Brain microvascular endothelial cell (primary cell): ENCODE measurements around the gene ATP2B2.
A peak's percentile ranks its signal among the peaks of the same experiment; 100 is the strongest.

Experiments
- DNase-seq: peaks from one replicate; pipeline ENCODE4 v3.0.0-alpha.2; 2020
- H3K27ac ChIP-seq: fragments of 250-450 bp; sonication (Bioruptor Pico); 2 replicates; pipeline ENCODE4 v1.5.1; 2020; ENCODE audit warnings: mild to moderate bottlenecking, moderate library complexity
- H3K27me3 ChIP-seq: fragments of 250-450 bp; sonication (Bioruptor Pico); replicated peaks from 2 replicates; pipeline ENCODE4 v1.5.1; 2020; ENCODE audit warnings: mild to moderate bottlenecking
- H3K36me3 ChIP-seq: fragments of 250-450 bp; sonication (Bioruptor Pico); replicated peaks from 2 replicates; pipeline ENCODE4 v1.5.1; 2020; ENCODE audit warnings: mild to moderate bottlenecking
- H3K4me3 ChIP-seq: 2 replicates; pipeline ENCODE4 v1.5.1; 2011; ENCODE audit warnings: low read depth, mild to moderate bottlenecking, control low read depth, low read length, moderate library complexity
- in situ Hi-C: cut with HindIII; loops from 2 replicates; pipeline ENCODE4 v1.10.0; 2017; ENCODE audit warnings: low sequenced_read_pairs, low pct_ligation_motif_present
- TF ChIP-seq, protein P1 (sequence below): IDR thresholded peaks from 2 replicates; pipeline ENCODE4 v1.5.1; 2011; ENCODE audit warnings: low read depth, mild to moderate bottlenecking, moderate library complexity, low read length, control low read depth, inconsistent platforms; ENCODE audit errors: missing control alignments

Gene ATP2B2

DNA sequence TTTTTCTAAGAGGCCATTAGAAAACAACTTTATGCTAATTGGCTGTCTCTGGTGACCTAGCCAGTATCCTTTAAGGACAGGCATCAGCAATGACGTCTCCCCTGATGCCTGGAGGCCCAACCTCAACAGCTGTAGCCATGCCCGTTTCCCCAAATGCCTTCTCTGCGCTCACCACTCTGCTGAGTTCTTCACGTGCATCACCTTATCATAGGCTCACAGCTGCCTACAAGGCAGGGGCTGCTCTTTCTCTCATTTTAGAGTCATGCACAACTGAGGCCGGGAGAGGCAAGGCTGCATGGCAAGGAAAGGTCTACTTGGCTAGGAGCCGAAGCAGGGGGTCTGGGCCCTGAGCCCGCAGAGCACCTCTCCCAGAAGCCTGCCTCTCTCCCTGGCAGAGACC lies 140.6 kb downstream of the ATP2B2 start:
- H3K4me3 ChIP-seq: no peak overlapping the region
- H3K36me3 ChIP-seq: no peaks in the 10 kb centered on the region
- H3K27me3 ChIP-seq: no peaks in the 10 kb centered on the region
- TF ChIP-seq, protein P1, sequence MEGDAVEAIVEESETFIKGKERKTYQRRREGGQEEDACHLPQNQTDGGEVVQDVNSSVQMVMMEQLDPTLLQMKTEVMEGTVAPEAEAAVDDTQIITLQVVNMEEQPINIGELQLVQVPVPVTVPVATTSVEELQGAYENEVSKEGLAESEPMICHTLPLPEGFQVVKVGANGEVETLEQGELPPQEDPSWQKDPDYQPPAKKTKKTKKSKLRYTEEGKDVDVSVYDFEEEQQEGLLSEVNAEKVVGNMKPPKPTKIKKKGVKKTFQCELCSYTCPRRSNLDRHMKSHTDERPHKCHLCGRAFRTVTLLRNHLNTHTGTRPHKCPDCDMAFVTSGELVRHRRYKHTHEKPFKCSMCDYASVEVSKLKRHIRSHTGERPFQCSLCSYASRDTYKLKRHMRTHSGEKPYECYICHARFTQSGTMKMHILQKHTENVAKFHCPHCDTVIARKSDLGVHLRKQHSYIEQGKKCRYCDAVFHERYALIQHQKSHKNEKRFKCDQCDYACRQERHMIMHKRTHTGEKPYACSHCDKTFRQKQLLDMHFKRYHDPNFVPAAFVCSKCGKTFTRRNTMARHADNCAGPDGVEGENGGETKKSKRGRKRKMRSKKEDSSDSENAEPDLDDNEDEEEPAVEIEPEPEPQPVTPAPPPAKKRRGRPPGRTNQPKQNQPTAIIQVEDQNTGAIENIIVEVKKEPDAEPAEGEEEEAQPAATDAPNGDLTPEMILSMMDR: no peak
- in situ Hi-C loops: no loop called here
- no peak for DNase-seq
- no peak overlapping the region for H3K27ac ChIP-seq

DNA sequence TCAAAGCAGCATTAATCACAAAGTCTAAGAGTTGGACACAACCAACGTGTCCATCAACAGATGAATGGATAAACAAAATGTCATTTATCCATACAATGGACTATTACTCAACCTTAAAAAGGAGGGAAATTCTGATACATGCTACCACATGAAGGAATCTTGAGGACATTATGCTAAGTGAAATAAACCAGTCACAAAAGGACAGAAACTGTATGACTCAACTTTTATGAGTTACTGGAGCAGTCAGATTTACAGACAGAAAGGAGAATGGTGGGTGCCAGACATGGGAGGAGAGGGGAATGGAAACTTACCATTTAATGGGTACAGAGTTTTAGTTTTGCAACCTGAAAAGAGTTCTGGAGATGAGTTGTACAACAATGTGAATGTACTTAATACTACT lies 141.5 kb downstream of the ATP2B2 start:
- DNase-seq: no peak
- Histone ChIP-seq H3K4me3 (no peak overlapping the region), H3K27ac (no peak overlapping the region), H3K27me3 (no peaks in the 10 kb centered on the region), H3K36me3 (no peaks in the 10 kb centered on the region)
- TF ChIP-seq, protein P1: no peak
- in situ Hi-C loops: no loop called here

DNA sequence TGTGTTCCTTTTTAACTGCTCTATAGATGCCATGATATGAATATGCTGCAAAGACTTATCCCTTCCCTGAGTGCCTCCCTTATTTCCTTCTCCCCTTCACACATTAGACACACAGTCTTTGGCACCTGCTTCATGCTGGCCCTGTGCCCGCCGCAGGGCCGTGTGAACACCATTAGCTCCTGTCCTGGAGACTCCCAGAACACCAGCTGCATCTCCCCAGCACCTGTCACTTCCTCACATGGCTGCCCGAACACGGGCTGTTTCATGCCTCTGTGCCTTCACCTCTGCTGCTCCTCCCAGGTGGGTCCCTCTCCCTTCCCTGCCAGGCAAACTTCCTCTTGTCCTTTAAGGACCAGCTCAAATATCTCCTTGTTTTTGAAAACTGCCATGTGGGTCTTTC lies 144.0 kb downstream of the ATP2B2 start:
- DNase-seq: no peak
- in situ Hi-C loops: no loop called here
- TF ChIP-seq, protein P1: no peak
- H3K27me3 ChIP-seq: no peaks in the 10 kb centered on the region
- H3K4me3 ChIP-seq: no peak overlapping the region
- H3K36me3 ChIP-seq: no peaks in the 10 kb centered on the region
- no peak overlapping the region for H3K27ac ChIP-seq

DNA sequence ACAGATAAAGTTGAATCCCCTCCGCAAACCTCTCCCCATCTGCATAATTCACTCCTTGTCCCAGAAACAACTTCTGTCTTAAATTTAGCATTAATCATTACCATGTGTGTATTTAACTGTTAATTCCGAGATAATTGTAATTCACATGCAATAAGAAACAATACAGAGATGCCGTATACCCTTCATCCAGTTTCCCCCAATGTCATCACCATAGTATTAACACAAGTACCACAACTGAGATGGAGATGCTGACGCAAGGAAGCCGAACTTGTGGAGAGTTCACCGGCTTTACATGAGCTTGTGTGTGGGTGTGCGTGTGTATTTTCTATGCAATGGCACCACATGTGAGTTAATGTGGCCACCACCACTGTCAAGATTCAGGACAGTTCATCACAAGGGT lies 144.9 kb downstream of the ATP2B2 start:
- TF ChIP-seq, protein P1: no peak
- no peak for DNase-seq
- no peak overlapping the region for H3K4me3 ChIP-seq
- in situ Hi-C loops: no loop called here
- H3K36me3 ChIP-seq: no peaks in the 10 kb centered on the region
- no peaks in the 10 kb centered on the region for H3K27me3 ChIP-seq
- H3K27ac ChIP-seq: no peak overlapping the region

DNA sequence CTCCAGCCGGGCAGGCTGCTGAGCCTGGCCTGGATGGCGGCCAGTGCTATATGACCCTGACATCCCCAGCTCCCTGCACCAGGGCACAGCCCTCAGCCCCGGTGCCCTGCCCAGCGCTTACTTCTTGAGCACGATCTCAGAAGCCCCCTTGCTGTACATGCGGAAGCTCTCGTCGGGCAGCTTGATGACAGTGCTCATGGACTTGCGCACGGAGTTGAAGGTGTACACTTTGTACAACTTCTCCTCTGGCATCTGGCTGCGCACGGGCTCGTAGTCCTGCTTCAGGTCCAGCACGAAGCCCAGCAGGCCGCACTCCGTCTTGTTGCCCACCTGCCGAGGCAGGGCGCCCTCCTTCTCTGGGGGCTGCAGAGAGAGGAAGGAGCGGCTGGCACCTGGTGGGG lies 145.6 kb downstream of the ATP2B2 start:
- no peak overlapping the region for H3K27ac ChIP-seq
- in situ Hi-C loops: no loop called here
- no peak for DNase-seq
- TF ChIP-seq, protein P1: no peak
- H3K27me3 ChIP-seq: no peaks in the 10 kb centered on the region
- H3K4me3 ChIP-seq: no peak overlapping the region
- no peaks in the 10 kb centered on the region for H3K36me3 ChIP-seq

DNA sequence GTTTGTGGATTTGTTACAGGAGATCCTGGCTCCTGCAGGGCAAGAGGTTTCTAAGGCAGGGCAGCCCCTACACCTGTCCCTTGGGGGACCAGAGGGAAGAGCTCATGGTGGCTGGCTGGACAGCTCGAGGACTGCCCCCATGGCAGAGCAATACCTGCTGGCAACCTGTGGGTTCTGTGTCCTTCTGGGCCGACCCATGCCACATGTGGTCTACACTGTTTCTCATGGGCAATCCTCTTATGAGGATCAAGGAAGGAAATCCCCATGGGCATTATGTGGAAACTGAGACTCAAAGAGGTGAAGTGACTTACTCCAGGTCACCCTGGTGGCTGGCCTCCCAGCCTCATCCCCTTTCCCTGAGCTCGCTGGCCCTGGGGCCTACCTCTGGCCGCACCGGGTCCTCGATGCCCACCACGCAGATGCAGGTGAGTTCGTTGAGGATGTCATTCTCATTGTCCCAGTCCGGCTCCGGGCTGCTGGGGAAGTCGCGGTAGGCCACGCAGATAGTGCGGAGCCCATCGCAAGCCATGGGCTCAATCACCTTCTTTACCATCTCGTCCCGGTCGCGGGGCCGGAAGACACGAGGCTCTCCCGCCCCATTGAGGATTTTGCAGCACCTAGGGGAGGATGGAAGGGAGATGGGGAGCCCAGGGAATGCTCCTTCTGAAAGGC lies 146.9 kb downstream of the ATP2B2 start:
- Histone ChIP-seq H3K36me3 (no peaks in the 10 kb centered on the region), H3K27ac (peak overlapping the region; percentile 74), H3K27me3 (no peaks in the 10 kb centered on the region), H3K4me3 (no peak overlapping the region)
- in situ Hi-C loops: no loop called here
- TF ChIP-seq, protein P1: no peak
- no peak for DNase-seq
